ENCODE results near the gene EID3. TPM values are rescaled to one million over a fixed set of nuclear protein-coding genes. Genes with fewer than 3 reads are reported as not detected.

The EID3 gene
- total and polyA plus RNA-seq, 2 experiments from 2014 or later, result 3.3 to 3.4 TPM

- no peaks in the 10 kb centered on the region for H3F3A ChIP-seq (replicated peaks; ENCODE audit: low read depth)
- Mint-ChIP-seq H3K9me3 (no peaks in the 10 kb centered on the region), H3K27me3 (ENCODE audit: insufficient read depth, low read depth, poor library complexity) (peaks cover 9% of the 10 kb centered on the region), H3K36me3 (ENCODE audit: low read depth) (peaks cover 21% of the 10 kb centered on the region; the same call in 2 of the 3 replicates), H3K27ac (no peak overlapping the region), H3K4me1 (peaks cover 26% of the 10 kb centered on the region), H3K4me3 (no peak overlapping the region)
- H3K4me2 ChIP-seq, result no peak overlapping the region
- no peaks in the 10 kb centered on the region for H3K9me2 ChIP-seq (ENCODE audit: insufficient read depth)
- DNase-seq (ENCODE audit: low spot score) (no peak), ATAC-seq (no peak)
- H2AFZ ChIP-seq, result no peak overlapping the region
- TF ChIP-seq CTCF (conservative IDR thresholded peaks at IDR 0.05; ENCODE audit: low read depth in 2 of 2) (no peak), ZNF462 (CRISPR knock-in tag; IDR thresholded peaks at IDR 0.05) (no peak), STAT1 (IDR thresholded peaks at IDR 0.05; ENCODE audit: unreplicated experiment) (no peak), CREB1 (CRISPR knock-in tag; IDR thresholded peaks at IDR 0.05; ENCODE audit: low read depth) (no peak), JUNB (IDR thresholded peaks at IDR 0.05; ENCODE audit: unreplicated experiment) (no peak), REST (IDR thresholded peaks at IDR 0.05; ENCODE audit: unreplicated experiment) (no peak), EZH2 (IDR thresholded peaks at IDR 0.05; ENCODE audit: low read depth, unreplicated experiment) (no peak), ETS1 (IDR thresholded peaks at IDR 0.05) (no peak), EZH2phosphoT487 (IDR thresholded peaks at IDR 0.05; ENCODE audit: unreplicated experiment) (no peak), POLR2AphosphoS5 (IDR thresholded peaks at IDR 0.05; ENCODE audit: low read depth) (no peak), ZNF331 (CRISPR knock-in tag; IDR thresholded peaks at IDR 0.05; ENCODE audit: low read depth) (no peak), ZNF114 (CRISPR knock-in tag; IDR thresholded peaks at IDR 0.05) (no peak), NANOG (IDR thresholded peaks at IDR 0.05; ENCODE audit: borderline replicate concordance) (no peak)
- no peak overlapping the region for H3K27ac ChIP-seq (ENCODE audit: low read depth)
- no peak overlapping the region for H3K4me3 ChIP-seq
- peaks cover 6% of the 10 kb centered on the region; the same call in 1 of the 2 replicates for H3K79me2 ChIP-seq (replicated peaks; ENCODE audit: insufficient read depth)
- H4K20me1 ChIP-seq (replicated peaks; ENCODE audit: insufficient read depth), result peaks cover 4% of the 10 kb centered on the region
- H3K36me3 ChIP-seq (ENCODE audit: insufficient read depth), result peaks cover 6% of the 10 kb centered on the region; the same call in 1 of the 2 replicates
- no peaks in the 10 kb centered on the region for H3K27me3 ChIP-seq (ENCODE audit: insufficient read depth)
- H3K4me1 ChIP-seq (ENCODE audit: insufficient read depth), result peaks cover 30% of the 10 kb centered on the region
Measured at GRCh38 chr12:104354167-104354867, 50.8 kb downstream of the EID3 start.

Data from GM23338 (cell line).